Measurements from ENCODE around the gene GFY.

The GFY gene

GRCh38 chr19:49408816-49409440, 16.3 kb upstream of the GFY start:
- no peak for DNase-seq (ENCODE audit: low spot score)

- no peak for DNase-seq (ENCODE audit: low spot score)
These were observed 15.7 kb upstream of the GFY start for GRCh38 chr19:49409441-49410029.

- no peak for DNase-seq (ENCODE audit: low spot score)
These were observed 13.4 kb upstream of the GFY start for GRCh38 chr19:49411681-49412326.

DNA sequence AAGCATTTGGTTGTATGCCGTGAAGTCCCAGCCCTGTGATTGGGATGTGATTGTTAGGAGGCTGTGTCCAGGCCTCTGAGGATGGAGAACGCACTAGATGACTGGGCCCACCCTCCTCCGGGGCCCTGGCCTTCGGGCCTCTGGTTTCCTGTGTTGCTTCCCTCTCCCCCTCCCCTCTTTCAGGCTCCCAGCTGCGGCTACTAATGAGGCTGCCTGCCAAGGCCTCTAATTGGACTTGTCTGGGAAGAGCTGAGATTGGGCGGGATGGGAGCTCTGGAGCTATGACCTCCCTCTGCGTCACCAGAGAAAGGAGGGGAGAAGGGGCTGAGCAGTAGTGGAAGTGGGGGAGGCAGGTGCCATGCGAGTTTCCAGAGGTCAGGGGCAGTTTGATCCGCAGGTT, 11.8 kb upstream of the GFY start:
- no peak for DNase-seq (ENCODE audit: low spot score)

- no peak for DNase-seq (ENCODE audit: low spot score)
These were observed 10.9 kb upstream of the GFY start for GRCh38 chr19:49414256-49414655.

- no peak for DNase-seq (ENCODE audit: low spot score)
These were observed 9.9 kb upstream of the GFY start for GRCh38 chr19:49415102-49415809.

DNA sequence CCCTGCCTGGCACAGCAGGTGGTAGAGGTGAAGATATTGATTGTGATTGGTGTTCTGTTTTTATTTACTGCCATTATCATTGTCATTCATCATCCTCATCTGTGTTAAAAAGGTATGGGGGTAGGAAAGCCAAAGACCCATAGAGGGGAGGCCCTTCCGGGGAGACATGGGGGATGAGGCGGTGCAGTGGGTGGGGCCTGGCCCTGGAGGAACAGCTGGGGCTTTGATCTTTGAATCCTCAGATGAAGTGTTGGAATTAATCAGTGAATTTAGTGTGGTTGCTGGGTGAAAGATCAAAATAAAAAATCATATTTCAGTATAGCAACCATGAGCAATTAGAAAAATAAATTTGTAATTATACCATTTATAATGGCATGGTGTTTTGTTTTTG, 9.4 kb upstream of the GFY start:
- DNase-seq (ENCODE audit: low spot score): no peak

- DNase-seq (ENCODE audit: low spot score): no peak
These were observed 8.1 kb upstream of the GFY start for GRCh38 chr19:49417088-49417487.

DNA sequence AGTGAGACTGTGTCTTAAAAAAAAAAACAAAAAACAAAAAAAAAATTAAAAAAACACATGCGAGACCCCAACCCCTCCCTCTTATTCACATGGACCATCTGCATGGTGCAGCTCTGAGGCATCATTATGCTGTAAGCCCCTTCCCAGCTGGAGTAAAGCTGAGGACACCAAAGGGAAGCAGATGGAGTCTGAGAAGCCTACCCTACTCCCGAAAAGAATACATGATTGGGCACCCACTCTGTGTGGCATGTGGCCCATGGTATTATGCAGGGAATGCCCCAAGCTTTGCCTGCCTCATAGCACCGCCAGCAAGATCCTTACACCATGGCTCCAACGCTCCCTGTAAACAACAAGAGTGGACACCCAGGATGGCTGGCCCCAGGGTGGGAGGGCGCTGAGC, 6.7 kb upstream of the GFY start:
- no peak for DNase-seq (ENCODE audit: low spot score)

- DNase-seq (ENCODE audit: low spot score): no peak
These were observed 6.0 kb upstream of the GFY start for GRCh38 chr19:49419173-49419572.

GRCh38 chr19:49420227-49420626, 5.0 kb upstream of the GFY start:
- DNase-seq (ENCODE audit: low spot score): no peak

DNA sequence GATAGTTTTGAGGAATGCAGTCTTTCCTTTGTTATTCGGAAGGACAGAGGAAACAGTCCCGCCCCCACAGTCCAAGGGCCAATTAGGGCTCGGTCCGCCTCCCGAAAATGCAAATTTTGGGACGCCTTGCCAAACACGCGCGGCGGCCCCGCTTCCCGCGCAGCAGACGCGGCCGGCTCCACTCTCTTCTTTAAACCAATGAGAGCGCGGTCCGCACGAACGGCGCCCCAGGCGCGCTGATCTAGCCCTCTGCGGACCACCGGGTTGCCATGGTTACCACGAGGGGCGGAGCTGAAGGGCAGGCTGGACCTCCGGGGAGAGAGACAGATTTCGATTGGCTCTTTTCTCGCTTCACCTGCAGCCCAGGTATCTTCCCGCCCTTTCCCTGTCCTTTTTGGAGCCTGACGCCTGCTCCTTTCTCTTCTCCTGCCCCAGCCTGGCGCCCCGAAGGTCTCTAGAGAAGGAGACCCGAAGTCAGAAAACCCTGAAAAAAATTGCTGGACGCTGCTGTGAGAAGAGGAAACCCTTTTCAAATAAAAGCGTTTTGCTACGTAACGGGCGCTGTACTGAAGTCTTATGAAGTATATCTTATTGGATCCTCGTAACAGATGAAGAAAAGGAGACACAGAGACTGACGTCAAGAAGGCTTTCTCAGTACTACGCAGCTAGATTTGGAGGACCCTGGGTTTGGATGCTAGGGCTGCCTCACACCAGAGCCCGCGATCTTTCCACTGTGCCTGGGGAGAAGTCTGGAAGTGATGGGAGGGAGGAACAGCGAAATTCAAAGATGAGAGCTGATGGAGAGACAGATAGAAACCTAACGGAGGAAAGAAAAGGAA, 3.9 kb upstream of the GFY start:
- peak; percentile 76 for DNase-seq (ENCODE audit: low spot score)

DNA sequence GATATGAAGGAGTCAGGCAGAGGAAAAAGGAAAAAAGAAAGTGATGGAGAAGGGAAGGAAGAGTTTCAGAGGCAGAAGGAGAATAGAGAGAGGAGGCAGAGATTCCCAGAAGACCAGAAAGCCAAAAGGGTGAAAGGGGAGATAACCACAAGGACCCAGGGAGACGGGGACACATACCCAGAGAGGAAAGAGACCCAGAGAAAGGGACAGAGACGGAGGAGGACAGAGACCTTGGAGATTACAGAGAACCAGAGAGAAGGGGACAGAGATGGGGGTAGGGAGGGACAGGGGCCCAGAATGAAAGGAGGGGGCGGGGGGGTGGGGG, 3.3 kb upstream of the GFY start:
- DNase-seq (ENCODE audit: low spot score): no peak

DNA sequence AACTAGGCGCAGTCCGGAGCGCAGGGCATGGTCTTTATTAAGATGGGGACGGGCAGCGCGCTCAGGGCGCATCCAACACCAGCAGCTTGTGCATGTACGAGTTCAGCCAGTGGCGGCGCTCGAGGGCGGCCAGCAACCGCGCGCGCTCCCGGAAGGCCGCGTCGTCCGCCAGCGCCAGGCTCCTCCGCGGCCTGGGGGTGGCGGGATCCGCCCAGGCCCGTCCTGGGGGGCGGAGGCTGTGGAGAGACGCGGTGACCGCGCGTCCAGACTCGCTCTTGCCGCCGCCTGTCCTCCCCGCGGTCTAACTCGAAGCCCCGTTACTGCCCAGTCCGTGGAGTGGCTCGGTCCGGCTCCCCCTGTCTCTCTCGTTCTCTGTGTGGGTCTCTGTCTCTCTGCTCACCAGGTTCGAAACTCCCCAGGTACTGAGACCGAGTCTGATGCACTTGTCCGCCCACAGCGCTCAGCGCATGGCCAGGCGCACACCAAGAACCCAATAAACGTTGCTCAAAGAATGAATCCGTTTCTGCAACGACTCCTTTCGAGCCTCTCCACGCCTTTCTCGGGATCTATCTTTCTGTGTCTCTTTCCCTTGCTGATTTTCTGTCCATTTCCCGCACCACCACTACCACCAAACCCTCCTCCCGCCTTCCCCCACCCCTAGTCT, 2.6 kb upstream of the GFY start:
- DNase-seq (ENCODE audit: low spot score): peak; percentile 84

GRCh38 chr19:49423071-49423984, 1.9 kb upstream of the GFY start, which contains the start of gene PTH2:
Gene PTH2 (minus strand): TSS chr19:49423441. CDS start chr19:49423339, 102 bp downstream.
- DNase-seq (ENCODE audit: low spot score): no peak

DNA sequence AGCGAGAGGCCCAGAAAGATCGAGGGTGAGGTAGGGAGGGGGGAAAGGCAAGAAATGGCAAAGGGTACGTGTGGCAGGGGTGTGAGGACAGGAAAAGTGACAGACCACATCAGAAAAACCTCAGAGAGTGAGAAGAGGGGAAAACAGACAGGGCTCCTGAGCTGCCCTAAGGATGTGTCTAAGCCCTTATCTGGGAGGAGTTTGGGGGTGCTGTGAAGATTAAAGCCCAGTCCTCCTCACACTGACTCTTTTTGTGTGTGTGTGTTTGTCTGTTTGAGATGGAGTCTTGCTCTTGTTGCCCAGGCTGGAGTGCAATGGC, 1.2 kb upstream of the GFY start:
- no peak for DNase-seq (ENCODE audit: low spot score)

DNA sequence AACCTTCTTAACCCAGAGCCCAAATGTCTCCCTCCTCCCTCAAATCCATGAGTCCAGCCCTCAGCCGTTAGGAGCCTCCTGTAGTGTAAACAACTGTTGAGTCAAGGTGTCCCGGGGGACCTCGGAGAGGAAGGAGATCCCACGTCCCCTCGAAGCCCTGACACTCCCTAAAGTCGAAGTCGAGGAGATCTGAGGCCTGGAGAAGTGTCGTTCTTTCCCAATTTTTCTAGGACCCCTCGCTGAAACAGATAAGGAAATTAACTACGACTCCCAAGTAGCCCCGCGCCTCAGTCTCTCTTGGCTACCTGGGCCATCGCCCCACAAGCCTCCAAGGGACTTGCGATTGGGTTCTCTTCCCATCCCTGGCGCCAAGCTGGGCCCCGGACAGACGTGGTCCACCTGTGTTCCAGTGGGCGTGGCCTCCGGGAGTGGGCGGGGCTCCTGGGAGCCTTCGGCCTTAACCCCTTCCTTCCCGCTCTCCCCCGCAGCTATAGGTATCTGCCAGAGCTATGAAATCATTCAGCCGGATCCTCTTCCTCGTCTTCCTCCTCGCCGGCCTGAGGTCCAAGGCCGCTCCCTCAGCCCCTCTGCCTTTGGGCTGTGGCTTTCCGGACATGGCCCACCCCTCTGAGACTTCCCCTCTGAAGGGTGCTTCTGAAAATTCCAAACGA, 869 bp downstream of the GFY start:
- DNase-seq (ENCODE audit: low spot score): no peak

- no peak for DNase-seq (ENCODE audit: low spot score)
These were observed 2.2 kb downstream of the GFY start for GRCh38 chr19:49427339-49427738.

DNA sequence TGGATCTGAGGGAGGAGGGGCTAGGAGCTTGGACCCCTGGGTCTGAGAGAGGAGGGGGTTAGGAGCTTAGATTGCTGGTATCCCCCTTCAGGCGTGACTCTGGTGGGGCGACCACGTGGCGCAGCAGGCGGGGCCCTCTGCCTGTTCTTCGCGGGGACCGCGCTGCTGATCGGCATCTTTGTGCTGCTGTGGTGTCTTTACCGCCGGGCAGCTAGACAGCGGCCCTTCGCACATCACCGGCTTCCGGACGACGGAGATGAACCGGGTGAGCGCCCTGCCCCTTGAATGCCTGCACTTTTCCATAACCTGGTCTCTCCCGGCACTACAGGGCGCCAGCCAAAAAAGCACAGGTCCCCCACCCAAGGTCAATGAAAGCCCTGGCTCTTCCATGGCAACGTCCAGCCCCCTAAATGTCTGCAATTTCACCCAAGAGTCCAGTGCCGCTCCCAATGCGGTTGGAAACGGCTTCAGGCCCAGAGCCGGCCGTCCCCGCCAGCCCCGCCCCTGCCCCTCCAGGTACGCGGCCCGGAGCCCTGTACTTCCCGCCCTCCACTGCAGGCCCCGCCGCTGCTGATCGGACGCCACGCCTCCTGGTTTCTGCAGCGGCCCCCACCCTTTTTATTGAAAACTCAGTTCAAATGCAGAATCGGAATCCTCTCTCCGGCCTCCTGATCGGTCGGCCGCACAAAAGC, 2.8 kb downstream of the GFY start:
- DNase-seq (ENCODE audit: low spot score): no peak

Data from HuH-7 (cell line).